GM23338 (cell line): Measurements from ENCODE around the gene KATNIP.

ENCODE experiments used
- CREB1 ChIP-seq: fragments of 250-450 bp; sonication (Bioruptor Pico); IDR thresholded peaks from 2 replicates; pipeline ENCODE4 v1.5.0; 2020; ENCODE audit warnings: low read depth, mild to moderate bottlenecking, moderate library complexity
- CTCF ChIP-seq, 2 experiments: fragments of 200-600 bp in 1 of 2; sonication (generic) in 1 of 2; conservative IDR thresholded peaks; 2 replicates each; pipeline versions ENCODE4 v1.5.1 to v1.6.1; 2016 to 2017; ENCODE audit warnings: antibody characterized with exemption in 2 of 2, low read depth in 2 of 2, mild to moderate bottlenecking in 2 of 2, moderate library complexity in 1 of 2
- ETS1 ChIP-seq: IDR thresholded peaks from 2 replicates; pipeline ENCODE4 v1.6.1; 2016; ENCODE audit warnings: antibody characterized with exemption
- EZH2 ChIP-seq: fragments of 200-600 bp; sonication (generic); IDR thresholded peaks from one replicate; pipeline ENCODE4 v1.8.0; 2017; ENCODE audit warnings: antibody characterized with exemption, mild to moderate bottlenecking, low read depth; ENCODE audit not compliant: unreplicated experiment
- EZH2phosphoT487 ChIP-seq: fragments of 200-600 bp; sonication (generic); IDR thresholded peaks from one replicate; pipeline ENCODE4 v1.8.1; 2018; ENCODE audit warnings: antibody characterized with exemption; ENCODE audit not compliant: unreplicated experiment
- NANOG ChIP-seq: IDR thresholded peaks from 2 replicates; pipeline ENCODE4 v1.6.1; 2016; ENCODE audit warnings: antibody characterized with exemption, borderline replicate concordance
- POLR2AphosphoS5 ChIP-seq: IDR thresholded peaks from 2 replicates; pipeline ENCODE4 v1.6.1; 2016; ENCODE audit warnings: antibody characterized with exemption, low read depth
- REST ChIP-seq: IDR thresholded peaks from one replicate; pipeline ENCODE4 v1.6.1; 2018; ENCODE audit warnings: antibody characterized with exemption; ENCODE audit not compliant: unreplicated experiment
- STAT1 ChIP-seq: IDR thresholded peaks from one replicate; pipeline ENCODE4 v1.6.1; 2016; ENCODE audit warnings: antibody characterized with exemption; ENCODE audit not compliant: unreplicated experiment

GRCh38 chr16:27585200-27585599 is 35.3 kb downstream of the KATNIP start:
- TF ChIP-seq EZH2 (no peak), CTCF (conservative IDR thresholded peaks at IDR 0.05; ENCODE audit: low read depth in 2 of 2) (no peak), NANOG (no peak), REST (no peak), ETS1 (no peak), EZH2phosphoT487 (no peak), CREB1 (no peak), POLR2AphosphoS5 (no peak), STAT1 (no peak)
